ENCODE results near the gene MTRF1L.
"Not testable (repeated sequence)": the region's sequence is repeated elsewhere in the genome, so short reads cannot be mapped to it uniquely, and the experiment has no call there.

GRCh38 chr6:152999538-152999937, 3.0 kb downstream of the MTRF1L start:
- not testable (repeated sequence) for TF ChIP-seq POLR2A (IDR thresholded peaks at IDR 0.05; ENCODE audit: extremely low read depth, insufficient read length); MYC (IDR thresholded peaks at IDR 0.05; ENCODE audit: low read depth, low read length); MAX (IDR thresholded peaks at IDR 0.05; ENCODE audit: low read depth, low read length)
- TF ChIP-seq, protein P1, sequence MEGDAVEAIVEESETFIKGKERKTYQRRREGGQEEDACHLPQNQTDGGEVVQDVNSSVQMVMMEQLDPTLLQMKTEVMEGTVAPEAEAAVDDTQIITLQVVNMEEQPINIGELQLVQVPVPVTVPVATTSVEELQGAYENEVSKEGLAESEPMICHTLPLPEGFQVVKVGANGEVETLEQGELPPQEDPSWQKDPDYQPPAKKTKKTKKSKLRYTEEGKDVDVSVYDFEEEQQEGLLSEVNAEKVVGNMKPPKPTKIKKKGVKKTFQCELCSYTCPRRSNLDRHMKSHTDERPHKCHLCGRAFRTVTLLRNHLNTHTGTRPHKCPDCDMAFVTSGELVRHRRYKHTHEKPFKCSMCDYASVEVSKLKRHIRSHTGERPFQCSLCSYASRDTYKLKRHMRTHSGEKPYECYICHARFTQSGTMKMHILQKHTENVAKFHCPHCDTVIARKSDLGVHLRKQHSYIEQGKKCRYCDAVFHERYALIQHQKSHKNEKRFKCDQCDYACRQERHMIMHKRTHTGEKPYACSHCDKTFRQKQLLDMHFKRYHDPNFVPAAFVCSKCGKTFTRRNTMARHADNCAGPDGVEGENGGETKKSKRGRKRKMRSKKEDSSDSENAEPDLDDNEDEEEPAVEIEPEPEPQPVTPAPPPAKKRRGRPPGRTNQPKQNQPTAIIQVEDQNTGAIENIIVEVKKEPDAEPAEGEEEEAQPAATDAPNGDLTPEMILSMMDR (IDR thresholded peaks at IDR 0.05; ENCODE audit: low read depth, low read length): not testable (repeated sequence)
